ENCODE data around the gene ZNF334. TPM values are rescaled to one million over a fixed set of nuclear protein-coding genes. Genes with fewer than 3 reads are reported as not detected.
A peak's percentile ranks its signal among the peaks of the same experiment; 100 is the strongest.

ZNF334 gene
- total RNA-seq, 1 donor from 2014 or later = 0.40 TPM

DNA sequence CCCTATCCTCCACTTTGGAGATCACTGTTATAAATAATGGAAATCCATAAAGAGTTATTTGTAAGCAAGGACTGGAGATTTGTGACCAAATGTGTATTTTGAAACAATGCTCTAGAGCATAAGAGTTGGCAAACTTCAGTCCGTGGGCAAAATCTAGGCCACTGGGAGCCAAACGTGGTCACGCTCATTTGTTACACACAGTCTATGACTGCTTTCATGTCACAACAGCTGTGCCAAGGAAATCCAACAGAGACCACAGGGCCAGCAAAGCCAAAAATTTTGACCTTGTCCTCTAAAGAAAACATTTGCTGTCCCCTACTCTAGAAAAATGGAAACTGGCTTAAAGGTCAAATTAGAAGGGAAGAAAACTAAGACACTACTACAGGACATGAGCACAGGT, 7.9 kb downstream of the ZNF334 start:
- intact Hi-C loops (cut with DNase I) = no loop called here
- no peak for DNase-seq
- ATAC-seq (ENCODE audit: poor library complexity) = no peak

GRCh38 chr20:46501961-46502360, 11.4 kb downstream of the ZNF334 start:
- DNase-seq (no peak), ATAC-seq (ENCODE audit: poor library complexity) (no peak)
- intact Hi-C loops (cut with DNase I) = no loop called here

- intact Hi-C loops (cut with DNase I) = no loop called here
- DNase-seq (no peak), ATAC-seq (ENCODE audit: poor library complexity) (no peak)
These were observed 11.9 kb downstream of the ZNF334 start for GRCh38 chr20:46501337-46501942.

GRCh38 chr20:46494077-46494476, 19.3 kb downstream of the ZNF334 start:
- DNase-seq (no peak), ATAC-seq (ENCODE audit: poor library complexity) (no peak)
- intact Hi-C loops (cut with DNase I) = no loop called here

DNA sequence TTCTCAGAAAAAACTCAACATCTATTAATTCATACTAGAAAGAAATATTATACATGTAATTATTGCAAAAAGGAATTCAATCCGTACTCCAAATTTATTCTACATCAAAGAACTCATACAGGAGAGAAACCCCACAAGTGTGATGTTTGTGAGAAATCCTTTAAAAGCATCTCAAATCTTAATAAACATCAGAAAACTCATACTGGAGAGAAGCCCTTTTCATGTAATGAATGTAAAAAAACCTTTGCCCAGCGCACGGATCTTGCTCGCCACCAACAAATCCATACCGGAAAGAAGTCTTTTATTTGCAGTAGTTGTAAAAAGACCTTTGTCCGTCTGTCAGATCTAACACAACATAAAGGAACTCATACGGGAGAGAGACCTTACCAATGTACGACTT, 22.0 kb downstream of the ZNF334 start:
- ATAC-seq (ENCODE audit: poor library complexity) (no peak), DNase-seq (no peak)
- intact Hi-C loops (cut with DNase I) = no loop called here

- intact Hi-C loops (cut with DNase I) = no loop called here
- DNase-seq = no peak
- ATAC-seq (ENCODE audit: poor library complexity) = no peak
These were observed 24.9 kb downstream of the ZNF334 start for GRCh38 chr20:46488451-46488850.

DNA sequence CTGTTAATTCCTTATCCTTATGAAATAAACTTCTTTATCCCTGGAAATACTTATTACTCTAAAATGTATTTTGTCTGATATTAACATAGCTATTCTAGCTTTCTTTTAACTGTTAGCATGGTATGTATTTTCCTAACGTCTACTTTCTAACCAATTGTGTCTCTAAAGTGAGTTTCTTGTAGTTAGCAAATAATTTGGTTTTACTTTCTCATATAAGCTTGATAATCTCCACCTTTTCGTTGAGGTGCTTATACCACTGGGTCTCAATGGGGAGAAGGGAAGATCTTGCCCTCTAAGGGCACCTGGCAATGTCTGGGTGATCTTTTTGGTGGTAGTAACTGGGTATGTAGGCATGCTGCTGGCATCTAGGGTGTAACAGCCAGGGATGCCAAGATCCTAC, 25.7 kb downstream of the ZNF334 start:
- intact Hi-C loops (cut with DNase I) = no loop called here
- DNase-seq (no peak), ATAC-seq (ENCODE audit: poor library complexity) (no peak)

DNA sequence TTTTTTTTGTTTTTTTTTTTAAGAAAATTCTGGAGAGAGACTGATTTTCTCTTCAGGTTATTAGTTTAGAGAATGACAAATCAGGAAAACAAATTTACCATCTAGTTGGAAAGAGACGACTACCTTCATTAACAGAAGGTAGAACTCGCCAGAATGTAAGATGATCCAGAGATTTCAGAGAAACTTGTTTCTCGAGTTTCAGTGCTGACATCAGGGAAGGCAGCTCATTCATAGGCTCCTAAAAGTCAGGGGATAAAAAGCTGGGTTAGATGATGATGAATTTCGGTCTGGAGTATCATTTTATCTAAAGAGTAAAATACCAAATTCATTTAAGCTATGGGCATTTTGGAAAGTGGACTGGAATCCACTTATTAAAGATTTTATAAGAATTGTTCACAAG, 27.9 kb downstream of the ZNF334 start:
- no peak for DNase-seq
- intact Hi-C loops (cut with DNase I) = no loop called here
- no peak for ATAC-seq (ENCODE audit: poor library complexity)

DNA sequence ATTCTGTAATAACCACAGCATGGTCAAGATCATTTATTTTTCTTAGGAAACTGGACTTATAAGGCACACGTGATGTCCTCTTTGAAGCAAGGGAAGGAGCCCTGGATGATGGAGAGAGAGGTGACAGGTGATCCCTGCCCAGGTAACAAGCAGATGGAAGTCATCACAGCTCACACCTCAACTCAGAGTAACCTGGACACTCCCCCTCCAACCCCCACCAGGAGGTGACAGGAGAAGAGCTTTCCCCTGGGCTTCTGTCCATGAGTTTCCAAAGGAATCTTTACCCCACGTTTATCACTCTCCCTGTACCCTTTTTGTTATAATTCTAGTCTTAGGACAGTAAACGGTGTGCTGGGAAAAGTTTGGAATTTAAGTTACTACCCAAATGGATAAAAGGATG, 28.4 kb downstream of the ZNF334 start:
- no peak for ATAC-seq (ENCODE audit: poor library complexity)
- intact Hi-C loops (cut with DNase I) = no loop called here

GRCh38 chr20:46483879-46484278, 29.5 kb downstream of the ZNF334 start:
- DNase-seq (no peak), ATAC-seq (ENCODE audit: poor library complexity) (no peak)
- intact Hi-C loops (cut with DNase I) = no loop called here

More for the DNA sequence above, 28.4 kb downstream of the ZNF334 start:
- no peak for DNase-seq

DNA sequence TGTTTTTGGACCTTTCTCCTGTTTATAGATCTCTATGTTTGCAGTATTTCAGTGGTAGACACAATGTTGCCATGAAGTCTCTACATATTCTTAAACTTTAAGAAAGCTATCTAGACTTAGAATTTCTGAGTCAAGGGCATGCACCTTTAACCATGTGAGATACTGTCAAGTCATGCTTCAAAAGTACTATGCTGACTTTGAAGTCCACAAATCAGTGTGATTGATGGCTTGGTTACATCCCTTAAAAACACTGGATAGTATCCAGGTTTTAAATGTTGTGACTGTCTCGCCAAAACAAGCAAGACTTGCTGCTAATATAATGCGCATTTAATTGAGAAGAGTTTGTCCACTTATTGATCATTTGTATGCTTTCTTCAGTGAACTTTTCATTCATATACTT, 30.5 kb downstream of the ZNF334 start:
- DNase-seq = no peak
- no peak for ATAC-seq (ENCODE audit: poor library complexity)
- intact Hi-C loops (cut with DNase I) = no loop called here

GRCh38 chr20:46477640-46478039, 35.7 kb downstream of the ZNF334 start:
- DNase-seq (no peak), ATAC-seq (ENCODE audit: poor library complexity) (no peak)
- intact Hi-C loops (cut with DNase I) = no loop called here

GRCh38 chr20:46477225-46477624, 36.1 kb downstream of the ZNF334 start:
- ATAC-seq (ENCODE audit: poor library complexity) = no peak
- intact Hi-C loops (cut with DNase I) = no loop called here
- no peak for DNase-seq

DNA sequence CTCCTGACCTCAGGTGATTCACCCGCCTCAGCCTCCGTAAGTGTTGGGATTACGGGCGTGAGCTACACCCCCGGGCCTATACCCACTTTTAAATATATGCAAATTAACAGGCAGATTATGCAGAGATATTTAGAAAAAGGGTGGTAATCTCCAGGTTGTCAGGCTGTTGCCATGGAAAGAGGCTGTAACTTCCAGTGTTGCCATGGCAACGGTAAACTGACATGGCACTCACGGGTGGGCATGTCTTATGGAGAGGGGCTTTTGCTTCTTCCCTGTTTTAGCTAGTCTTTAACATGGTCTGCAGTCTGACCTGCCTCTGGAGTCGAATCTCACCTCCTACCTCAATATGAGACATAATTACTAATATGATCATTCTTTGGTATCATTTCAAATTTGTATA, 44.9 kb downstream of the ZNF334 start:
- no peak for DNase-seq
- intact Hi-C loops (cut with DNase I) = no loop called here
- no peak for ATAC-seq (ENCODE audit: poor library complexity)

DNA sequence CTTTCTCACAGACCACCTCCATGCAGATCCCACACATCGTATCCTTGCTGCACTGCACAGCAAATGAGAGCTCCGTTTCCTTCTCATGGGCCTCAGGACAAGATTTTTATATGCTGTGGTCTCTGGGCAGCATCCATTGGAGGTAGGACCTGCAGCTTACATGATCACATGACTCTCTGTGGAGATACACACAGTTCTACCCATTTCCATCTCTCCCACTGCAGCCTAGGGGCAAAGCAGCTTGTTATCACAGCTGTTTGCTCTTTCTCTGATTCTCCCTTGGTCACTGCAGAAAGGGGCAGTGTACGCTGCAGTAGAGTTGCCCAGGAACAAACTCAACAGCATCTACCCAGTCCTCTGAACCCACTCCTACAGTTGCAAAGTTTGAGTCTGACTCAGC, 48.9 kb downstream of the ZNF334 start:
- DNase-seq = no peak
- ATAC-seq (ENCODE audit: poor library complexity) = no peak
- intact Hi-C loops (cut with DNase I) = no loop called here

- intact Hi-C loops (cut with DNase I) = no loop called here
- DNase-seq = no peak
- no peak for ATAC-seq (ENCODE audit: poor library complexity)
These were observed 49.5 kb downstream of the ZNF334 start for GRCh38 chr20:46463852-46464251.

DNA sequence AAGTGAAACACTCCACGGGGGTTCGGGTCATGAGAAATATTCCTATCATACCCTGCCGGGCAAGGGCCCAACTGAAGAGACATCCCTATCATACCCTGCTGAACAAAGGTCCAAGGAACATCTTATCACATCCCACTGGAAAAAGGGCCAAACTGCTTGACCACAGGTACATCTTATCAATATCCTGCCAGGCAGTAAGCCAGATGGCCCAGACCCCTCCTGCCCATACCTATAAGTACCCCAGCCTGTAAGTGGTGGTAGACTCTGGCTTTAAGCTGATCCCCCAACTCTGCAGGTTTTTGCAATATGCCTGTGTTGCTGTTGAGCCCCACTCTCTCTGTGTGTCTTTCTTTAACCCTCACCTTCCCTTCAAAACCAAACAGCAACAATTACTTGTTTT, 51.6 kb downstream of the ZNF334 start:
- ATAC-seq (ENCODE audit: poor library complexity) (no peak), DNase-seq (no peak)
- intact Hi-C loops (cut with DNase I) = no loop called here

DNA sequence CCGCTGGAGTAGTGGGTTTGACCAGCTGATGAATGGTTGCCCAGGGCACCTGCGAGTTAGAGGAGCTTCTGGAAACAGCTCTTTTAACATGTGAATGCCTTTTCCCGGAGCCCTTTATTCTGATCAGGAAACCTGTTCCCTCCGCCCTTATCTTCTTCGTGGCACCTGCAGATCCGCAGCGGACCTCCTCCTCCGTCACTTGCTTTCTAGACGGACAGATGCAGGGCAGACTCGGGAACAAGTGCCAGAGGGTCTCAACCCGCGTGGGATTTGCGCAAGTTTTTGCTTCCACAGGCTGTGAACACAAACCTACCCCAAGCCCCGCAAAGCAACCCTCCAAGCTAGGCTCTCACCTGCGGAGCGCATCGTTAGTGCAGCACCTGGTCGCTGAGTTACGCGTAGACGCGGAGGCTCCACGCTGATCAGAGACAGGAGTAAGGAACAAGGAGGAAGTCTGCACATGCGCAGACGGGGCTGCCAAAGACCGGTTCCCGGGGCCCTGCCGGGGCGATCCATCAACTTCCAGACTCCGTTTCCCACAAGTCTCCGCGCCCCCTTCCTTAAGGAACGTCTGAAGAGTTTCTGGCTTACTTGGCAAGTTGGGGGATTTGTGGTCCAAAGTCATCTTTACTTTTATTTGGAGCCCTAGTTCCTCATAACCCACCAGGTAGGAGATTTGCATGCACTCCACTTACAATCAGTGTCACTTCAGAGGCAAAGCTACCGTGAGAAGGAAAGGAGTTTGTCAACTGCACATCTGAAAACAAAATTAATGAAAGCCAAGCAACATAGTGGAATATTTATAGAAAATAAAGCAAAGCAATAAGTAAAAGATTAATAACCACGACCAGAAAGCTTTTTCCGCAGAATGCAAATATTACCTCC, 54.3 kb downstream of the ZNF334 start:
- ATAC-seq (ENCODE audit: poor library complexity) = no peak
- DNase-seq = peak; percentile 64
- intact Hi-C loops (cut with DNase I) = no loop called here

GRCh38 chr20:46456255-46457028, 56.9 kb downstream of the ZNF334 start:
- DNase-seq (no peak), ATAC-seq (ENCODE audit: poor library complexity) (no peak)
- intact Hi-C loops (cut with DNase I) = no loop called here

- no peak for DNase-seq
- intact Hi-C loops (cut with DNase I) = no loop called here
These were observed 57.6 kb downstream of the ZNF334 start for GRCh38 chr20:46455729-46456128.

More at GRCh38 chr20:46455729-46456128, 57.6 kb downstream of the ZNF334 start:
- ATAC-seq (ENCODE audit: poor library complexity) = no peak

All from Right ventricle myocardium superior (tissue), 1 donor.